Endothelial cell of umbilical vein (primary cell): ENCODE measurements around the gene PAM16. TPM values are rescaled to one million over a fixed set of nuclear protein-coding genes. Genes with fewer than 3 reads are reported as not detected.
A peak's percentile ranks its signal among the peaks of the same experiment; 100 is the strongest.

Experiments
- BruUV-seq: library from RNA; stranded (reverse); fragments of 400-500 nt; replicated peaks from 2 replicates; lab custom pipeline; 2021; lab: Mats Ljungman, UMichigan
- CTCF ChIA-PET: fragments of 300-600, 350-600 bp; sonication (Branson Sonifier 250); formaldehyde crosslinking; loops from one replicate; lab custom pipeline; 2021; ENCODE audit warnings: antibody characterized with exemption, inconsistent platforms; lab: Charles Lee
- POLR2A ChIA-PET: fragments of 300-600, 350-600 bp; sonication (Branson Sonifier 250); formaldehyde crosslinking; loops from one replicate; lab custom pipeline; 2021; ENCODE audit warnings: antibody characterized with exemption, inconsistent platforms; lab: Charles Lee
- DNase-seq: peaks from one replicate; pipeline ENCODE4 v3.0.0-alpha.2; 2011; ENCODE audit warnings: low read depth, low spot score
- FAIRE-seq: peaks from 2 replicates; lab custom pipeline; 2011; peaks lifted over from hg19 to GRCh38; lab: Jason Lieb, UNC
- H2AFZ ChIP-seq: 2 replicates; pipeline ENCODE4 v1.6.0; 2012; ENCODE audit warnings: low read depth, low read length, control low read depth, inconsistent platforms
- H3K27ac ChIP-seq: 2 replicates; pipeline ENCODE4 v1.5.1; 2011; ENCODE audit warnings: low read depth, mild to moderate bottlenecking, control low read depth, low read length, moderate library complexity; ENCODE audit not compliant: insufficient read depth
- H3K27me3 ChIP-seq, 2 experiments: 2 replicates each; pipeline versions ENCODE4 v1.6.0 to v1.6.1; 2011; ENCODE audit warnings: low read length in 2 of 2, mixed read lengths in 1 of 2; ENCODE audit not compliant: control insufficient read depth in 2 of 2, insufficient read depth in 2 of 2
- H3K36me3 ChIP-seq, 2 experiments: 2 replicates in 1 of 2; 3 replicates in 1 of 2; pipeline ENCODE4 v1.5.1; 2011; ENCODE audit warnings: low read length in 2 of 2, mild to moderate bottlenecking in 1 of 2, moderate library complexity in 1 of 2; ENCODE audit not compliant: control insufficient read depth in 2 of 2, insufficient read depth in 2 of 2; ENCODE audit errors: extremely low read depth in 1 of 2
- H3K4me1 ChIP-seq: 3 replicates; pipeline ENCODE4 v1.5.1; 2011; ENCODE audit warnings: mild to moderate bottlenecking, low read length; ENCODE audit not compliant: control insufficient read depth, insufficient read depth; ENCODE audit errors: extremely low read depth
- H3K4me2 ChIP-seq: 2 replicates; pipeline ENCODE4 v1.6.1; 2011; ENCODE audit warnings: low read length, control low read depth, mixed read lengths; ENCODE audit not compliant: insufficient read depth
- H3K4me3 ChIP-seq, 3 experiments: fragments of 200-600 bp in 1 of 3; sonication (generic), shearing (Covaris generic) in 1 of 3; replicated peaks in 1 of 3; 2 replicates each; pipeline ENCODE4 v1.5.1; 2011 to 2016; ENCODE audit warnings: control low read depth in 3 of 3, low read length in 3 of 3, mild to moderate bottlenecking in 2 of 3, inconsistent platforms in 1 of 3, low read depth in 1 of 3, moderate library complexity in 1 of 3; ENCODE audit not compliant: insufficient read depth in 1 of 3
- H3K79me2 ChIP-seq: 2 replicates; pipeline ENCODE4 v1.6.0; 2012; ENCODE audit warnings: low read length, inconsistent platforms; ENCODE audit not compliant: control insufficient read depth, insufficient read depth
- H3K9ac ChIP-seq: replicated peaks from 2 replicates; pipeline ENCODE3; 2011; ENCODE audit warnings: low read length, control low read depth; ENCODE audit not compliant: insufficient read depth; ENCODE audit errors: extremely low read depth
- H3K9me1 ChIP-seq: replicated peaks from 3 replicates; pipeline ENCODE4 v1.6.0; 2011; ENCODE audit warnings: mild to moderate bottlenecking, low read length; ENCODE audit not compliant: control insufficient read depth, insufficient read depth; ENCODE audit errors: extremely low read depth
- H3K9me3 ChIP-seq: replicated peaks from 2 replicates; pipeline ENCODE4 v1.5.1; 2012; ENCODE audit warnings: low read length, inconsistent platforms; ENCODE audit not compliant: control insufficient read depth, insufficient read depth
- H4K20me1 ChIP-seq: replicated peaks from 2 replicates; pipeline ENCODE3; 2011; ENCODE audit warnings: mild to moderate bottlenecking, low read length; ENCODE audit not compliant: control insufficient read depth, insufficient read depth; ENCODE audit errors: extremely low read depth
- EZH2 ChIP-seq: IDR thresholded peaks from 2 replicates; pipeline ENCODE4 v1.6.1; 2012; ENCODE audit warnings: borderline replicate concordance, low read depth, mild to moderate bottlenecking, moderate library complexity, low read length, inconsistent platforms; ENCODE audit not compliant: severe bottlenecking
- FOS ChIP-seq: IDR thresholded peaks from 2 replicates; pipeline ENCODE4 v1.6.1; 2011; ENCODE audit warnings: mild to moderate bottlenecking, low read length, moderate library complexity, borderline replicate concordance; ENCODE audit not compliant: insufficient read depth
- GATA2 ChIP-seq: IDR thresholded peaks from 2 replicates; pipeline ENCODE4 v1.7.0; 2011; ENCODE audit warnings: low read depth, mild to moderate bottlenecking, moderate library complexity, mixed read lengths, low read length; ENCODE audit not compliant: insufficient read length, insufficient read depth
- POLR2AphosphoS5 ChIP-seq: IDR thresholded peaks from 2 replicates; pipeline ENCODE4 v1.6.1; 2012; ENCODE audit warnings: low read depth, mild to moderate bottlenecking, control low read depth, low read length, moderate library complexity; ENCODE audit not compliant: insufficient read depth
- dilution Hi-C: fragments of 300-500 bp; cut with MboI; formaldehyde crosslinking; loops from one replicate; pipeline ENCODE4 v1.15.0; 2019; ENCODE audit warnings: low sequenced_read_pairs; ENCODE audit not compliant: extremely low pct_ligation_motif_present
- intact Hi-C: fragments of 100-400 bp; cut with micrococcal nuclease; formaldehyde crosslinking; loops from one replicate; pipeline ENCODE4 v1.10.0; 2022
- polyA plus RNA-seq, 4 experiments: library from polyadenylated mRNA; depleted of rRNA in 3 of 4; stranded (reverse) in 3 of 4; unstranded in 1 of 4; fragments of >200 nt; gene quantifications; 2 replicates each; pipeline versions ENCODE4 v1.2.1 to v1.2.3, GENCODE V29; 2011 to 2012; ENCODE audit warnings: missing spikeins in 1 of 4
- total RNA-seq: library from RNA; stranded (reverse); gene quantifications from 2 replicates; pipeline ENCODE4 v1.2.3, GENCODE V29; 2021

The PAM16 gene
- total and polyA plus RNA-seq, 2 donors (not counting 3 experiments of a cell fraction or from before 2014, with no cell fraction given), result 40.0 to 67.2 TPM

DNA sequence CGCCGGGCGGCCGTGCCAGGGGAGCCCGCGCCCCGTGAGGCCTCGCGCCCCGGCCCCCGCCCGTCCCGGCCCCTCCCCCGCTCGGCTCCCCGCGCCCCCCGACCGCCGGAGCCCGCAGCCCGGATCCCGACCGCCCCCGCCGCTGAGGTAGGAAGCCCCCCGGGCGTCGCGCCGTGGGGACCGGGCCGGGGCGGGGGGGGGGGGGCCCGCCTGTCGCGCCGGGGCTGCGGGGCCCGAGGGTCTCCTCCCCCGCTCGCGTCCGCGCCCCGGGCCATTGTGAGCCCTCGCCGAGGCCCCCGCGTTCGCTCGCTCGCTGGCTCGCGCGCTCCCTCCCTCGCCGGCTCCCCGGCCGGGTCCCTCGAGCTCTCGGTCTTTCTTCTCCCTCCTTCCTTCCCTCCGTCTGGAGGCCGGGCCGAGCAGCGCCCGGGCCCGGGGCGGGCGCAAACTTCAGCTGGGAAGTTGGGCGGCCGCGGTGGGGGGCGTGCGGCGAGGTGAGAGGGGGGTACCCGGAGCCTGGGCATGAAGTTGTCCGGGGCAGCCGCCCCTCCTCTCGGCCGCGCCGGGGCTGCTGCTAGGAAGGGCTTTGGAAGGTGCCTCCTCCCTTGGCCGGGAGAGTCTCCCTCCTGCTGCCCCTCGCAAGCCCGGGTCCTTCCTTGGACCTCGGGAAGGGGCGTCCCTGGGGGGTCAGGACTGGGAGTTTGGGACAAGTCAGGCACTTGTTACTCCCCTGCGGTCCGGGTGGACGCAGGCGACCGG, 34.8 kb downstream of the PAM16 start:
- Histone ChIP-seq H3K27ac (peak overlapping the region; percentile 10), H3K27me3 (no peaks in the 10 kb centered on the region), H3K9me1 (no peaks in the 10 kb centered on the region), H3K4me3 (peak overlapping the region; percentile 56 to 77 (median 59)), H4K20me1 (no peaks in the 10 kb centered on the region), H3K4me2 (peak overlapping the region; percentile 40), H3K79me2 (peaks cover 43% of the 10 kb centered on the region), H3K36me3 (no peaks in the 10 kb centered on the region), H2AFZ (peak overlapping the region; percentile 12), H3K9me3 (no peaks in the 10 kb centered on the region), H3K9ac (peak overlapping the region; percentile 53), H3K4me1 (peaks cover 22% of the 10 kb centered on the region)
- ChIA-PET POLR2A (interaction anchor here (0.9 kb wide), 1 partner anchor 43 kb away, joined by 5 read pairs; the partner anchor contains the start of gene TFAP4), CTCF (interaction anchor here (0.6 to 6.0 kb wide), 9 partner anchors 12 to 116 kb away, joined by 3 to 73 read pairs (median 5); partner anchors contain the start of gene TFAP4)
- intact Hi-C loops (loop anchor here (1.0 to 2.0 kb wide), 3 partner anchors 8 to 43 kb away; partner anchors contain the start of gene TFAP4), dilution Hi-C loops (no loop called here)
- DNase-seq (peak; percentile 47), FAIRE-seq (no peak)
- TF ChIP-seq EZH2 (no peak), POLR2AphosphoS5 (no peak), GATA2 (no peak), FOS (no peak)
- no TSS peak for BruUV-seq
